ENCODE results near the gene ERLIN1.

DNA sequence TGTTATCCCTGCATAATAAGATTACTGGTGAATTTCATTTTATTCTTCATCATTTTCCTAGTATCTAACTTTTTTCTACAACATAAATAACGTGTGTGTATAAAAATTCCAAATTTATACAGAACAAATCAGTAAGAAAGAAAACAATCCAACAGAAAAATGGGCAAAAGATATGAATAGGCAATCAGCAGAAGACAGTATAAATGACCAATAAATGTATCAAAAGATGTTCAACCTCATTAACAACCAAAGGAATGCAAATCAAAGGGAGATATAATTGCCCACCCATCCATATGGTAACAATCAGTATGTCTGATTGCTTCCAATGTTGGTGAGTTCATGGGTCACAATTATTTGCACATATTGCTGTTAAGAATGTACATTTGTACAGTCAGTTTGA lies 13.5 kb downstream of the ERLIN1 start:
- no peak for TF ChIP-seq POLR2AphosphoS5 (IDR thresholded peaks at IDR 0.05)
- no peak for TF ChIP-seq CTCF (IDR thresholded peaks at IDR 0.05)

Measured in prostate gland (tissue), 2 donors.